ENCODE measurements around the gene TWNK.

DNA sequence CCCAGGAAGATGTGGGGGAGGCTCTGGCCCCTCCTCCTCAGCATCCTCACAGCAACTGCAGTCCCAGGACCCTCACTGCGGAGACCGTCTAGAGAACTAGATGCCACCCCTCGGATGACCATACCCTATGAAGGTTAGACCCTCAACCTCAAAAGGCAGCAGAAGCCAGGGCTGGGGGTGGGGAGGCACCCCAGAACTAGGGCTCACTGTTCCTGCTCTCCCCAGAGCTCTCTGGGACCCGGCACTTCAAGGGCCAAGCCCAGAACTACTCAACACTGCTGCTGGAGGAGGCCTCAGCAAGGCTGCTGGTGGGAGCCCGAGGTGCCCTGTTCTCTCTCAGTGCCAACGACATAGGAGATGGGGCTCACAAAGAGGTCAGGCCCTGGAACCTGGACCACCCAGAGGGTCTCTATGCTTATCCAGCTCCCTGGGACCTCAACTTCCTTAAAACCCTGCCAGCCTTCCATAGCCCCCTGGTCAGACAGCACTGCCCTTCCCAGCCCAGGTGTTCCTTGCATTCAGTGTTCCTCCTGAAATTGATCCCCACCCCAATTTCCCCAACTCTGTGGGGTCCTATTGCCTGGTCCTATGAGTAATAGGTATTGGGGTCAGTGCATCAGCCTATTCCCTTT is 14.3 kb upstream of the TWNK start:
- TF ChIP-seq CTCF (IDR thresholded peaks at IDR 0.05; ENCODE audit: insufficient read depth, low read length) (no peak), REST (IDR thresholded peaks at IDR 0.05; ENCODE audit: insufficient replicate concordance, low read depth) (no peak)

Measured in HL-60 (cell line).